ENCODE data around the gene PARP1.
"Not testable (repeated sequence)": the region's sequence is repeated elsewhere in the genome, so short reads cannot be mapped to it uniquely, and the experiment has no call there.

The PARP1 gene

DNA sequence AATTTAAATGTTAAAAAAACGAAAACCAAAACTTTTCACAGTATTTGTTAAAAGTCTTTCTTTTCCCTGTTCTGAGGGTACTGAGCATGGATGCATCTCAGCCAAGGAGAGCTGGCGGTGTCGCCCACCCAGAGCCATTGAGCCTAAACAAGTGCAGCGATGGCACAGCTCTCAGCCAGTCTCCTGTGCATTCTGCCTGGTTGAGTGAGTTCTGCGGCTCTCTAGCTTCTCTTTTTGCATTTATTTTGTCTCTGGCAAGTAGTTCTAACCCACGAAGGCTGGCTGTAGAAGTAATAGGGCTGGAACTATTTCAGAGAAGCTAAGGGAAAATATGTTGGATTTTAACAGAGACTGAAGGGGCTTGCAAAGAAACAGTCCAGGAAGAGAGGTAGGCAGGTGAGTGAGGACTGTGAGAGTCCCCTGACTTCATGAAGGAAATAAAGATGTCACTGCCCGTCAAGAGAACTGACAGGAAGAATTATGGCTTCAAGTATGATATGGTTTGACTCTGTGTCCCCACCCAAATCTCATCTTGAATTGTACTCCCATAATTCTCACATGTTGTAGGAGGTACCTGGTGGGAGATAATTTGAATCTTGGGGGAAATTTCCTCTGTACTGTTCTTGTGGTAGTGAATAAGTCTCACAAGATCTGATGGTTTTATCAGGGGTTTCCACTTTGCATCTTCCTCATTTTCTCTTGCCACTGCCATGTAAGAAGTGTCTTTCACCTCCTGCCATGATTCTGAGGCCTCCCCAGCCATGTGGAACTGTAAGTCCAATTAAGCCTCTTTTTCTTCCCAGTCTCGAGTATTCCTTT lies 63.2 kb downstream of the PARP1 start:
- no peaks in the 10 kb centered on the region for H3K4me1 Mint-ChIP-seq
- no peak for ATAC-seq (replicated peaks; ENCODE audit: extremely low read depth, poor library complexity, severe bottlenecking)
- H3K4me3 Mint-ChIP-seq = no peak overlapping the region
- H3K9me3 Mint-ChIP-seq = no peaks in the 10 kb centered on the region
- no peak overlapping the region for H3K27ac Mint-ChIP-seq (ENCODE audit: low read depth)
- no peak for DNase-seq (ENCODE audit: low spot score in 2 of 2)
- no peaks in the 10 kb centered on the region for H3K36me3 Mint-ChIP-seq (ENCODE audit: insufficient read depth)
- H3K27me3 Mint-ChIP-seq = peaks cover 18% of the 10 kb centered on the region

DNA sequence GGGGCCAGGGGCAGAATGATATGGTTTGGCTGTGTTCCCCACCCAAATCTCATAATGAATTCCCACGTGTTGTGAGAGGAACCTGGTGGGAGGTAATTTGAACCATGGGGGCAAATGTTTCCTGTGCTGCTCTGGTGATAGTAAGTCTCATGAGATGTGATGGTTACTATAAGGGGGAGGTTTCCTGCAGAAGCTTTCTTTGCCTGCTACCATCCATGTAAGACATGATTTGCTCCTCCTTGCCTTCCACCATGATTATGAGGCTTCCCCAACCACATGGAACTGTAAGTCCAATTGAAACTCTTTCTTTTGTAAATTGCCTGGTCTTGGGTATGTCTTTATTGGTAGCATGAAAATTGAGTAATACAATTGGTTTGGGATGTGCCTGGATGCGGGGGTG lies 65.2 kb downstream of the PARP1 start:
- no peak overlapping the region for H3K4me3 Mint-ChIP-seq
- H3K36me3 Mint-ChIP-seq (ENCODE audit: insufficient read depth) = no peaks in the 10 kb centered on the region
- no peaks in the 10 kb centered on the region for H3K9me3 Mint-ChIP-seq
- ATAC-seq (replicated peaks; ENCODE audit: extremely low read depth, poor library complexity, severe bottlenecking) = no peak
- H3K27ac Mint-ChIP-seq (ENCODE audit: low read depth) = no peak overlapping the region
- peaks cover 18% of the 10 kb centered on the region for H3K27me3 Mint-ChIP-seq
- no peaks in the 10 kb centered on the region for H3K4me1 Mint-ChIP-seq
- DNase-seq (ENCODE audit: low spot score in 2 of 2) = no peak

DNA sequence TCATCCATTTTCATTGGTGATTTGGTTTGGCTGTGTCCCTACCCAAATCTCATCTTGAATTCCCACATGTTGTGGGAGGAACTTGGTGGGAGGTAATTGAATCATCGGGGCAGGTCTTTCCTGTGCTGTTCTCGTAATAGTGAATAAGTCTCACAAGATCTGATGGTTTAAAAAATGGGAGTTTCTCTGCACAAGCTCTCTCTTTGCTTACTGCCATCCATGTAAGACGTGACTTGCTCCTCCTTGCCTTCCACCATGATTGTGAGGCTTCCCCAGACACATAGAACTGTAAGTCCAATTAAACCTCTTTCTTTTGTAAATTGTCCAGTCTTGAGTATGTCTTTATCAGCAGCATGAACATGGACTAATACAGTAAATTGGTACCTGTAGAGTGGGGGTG lies 67.8 kb downstream of the PARP1 start:
- not testable (repeated sequence) for DNase-seq (ENCODE audit: low spot score in 2 of 2); H3K4me3 Mint-ChIP-seq; H3K4me1 Mint-ChIP-seq; H3K27ac Mint-ChIP-seq (ENCODE audit: low read depth); H3K36me3 Mint-ChIP-seq (ENCODE audit: insufficient read depth); ATAC-seq (replicated peaks; ENCODE audit: extremely low read depth, poor library complexity, severe bottlenecking); H3K9me3 Mint-ChIP-seq
- peaks cover 18% of the 10 kb centered on the region for H3K27me3 Mint-ChIP-seq

DNA sequence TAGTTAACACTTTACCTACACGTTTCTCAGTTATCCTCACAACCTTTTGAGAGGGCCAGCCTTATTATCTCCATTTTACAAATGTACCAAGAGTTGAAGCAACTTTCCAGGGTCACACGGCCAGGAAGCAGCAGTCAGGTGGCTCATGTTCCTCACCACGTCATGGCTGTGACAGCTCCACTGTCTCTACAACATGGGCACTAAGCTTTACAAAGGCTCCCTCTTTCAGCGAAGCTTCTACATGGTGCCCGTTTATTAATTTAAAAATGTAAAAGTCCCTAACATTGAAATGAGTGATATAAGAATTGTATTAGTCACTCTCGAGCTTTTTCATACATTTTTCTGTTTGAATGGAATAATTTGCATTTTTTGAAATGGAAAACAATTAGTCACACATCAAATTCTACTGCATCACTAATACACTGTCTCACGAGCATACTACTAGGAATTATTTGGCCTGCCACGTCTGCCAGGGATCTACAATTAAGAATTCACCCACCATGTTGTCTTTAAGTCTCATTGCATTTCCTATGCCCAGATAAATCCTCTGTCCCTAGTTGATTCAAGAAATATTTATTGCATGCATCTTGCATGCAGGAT lies 70.5 kb downstream of the PARP1 start:
- Mint-ChIP-seq H3K9me3 (no peaks in the 10 kb centered on the region), H3K27ac (ENCODE audit: low read depth) (no peak overlapping the region), H3K27me3 (peaks cover 18% of the 10 kb centered on the region), H3K4me3 (no peak overlapping the region), H3K36me3 (ENCODE audit: insufficient read depth) (peaks cover 1% of the 10 kb centered on the region), H3K4me1 (peaks cover 6% of the 10 kb centered on the region)
- ATAC-seq (replicated peaks; ENCODE audit: extremely low read depth, poor library complexity, severe bottlenecking) = no peak
- no peak for DNase-seq (ENCODE audit: low spot score in 2 of 2)

DNA sequence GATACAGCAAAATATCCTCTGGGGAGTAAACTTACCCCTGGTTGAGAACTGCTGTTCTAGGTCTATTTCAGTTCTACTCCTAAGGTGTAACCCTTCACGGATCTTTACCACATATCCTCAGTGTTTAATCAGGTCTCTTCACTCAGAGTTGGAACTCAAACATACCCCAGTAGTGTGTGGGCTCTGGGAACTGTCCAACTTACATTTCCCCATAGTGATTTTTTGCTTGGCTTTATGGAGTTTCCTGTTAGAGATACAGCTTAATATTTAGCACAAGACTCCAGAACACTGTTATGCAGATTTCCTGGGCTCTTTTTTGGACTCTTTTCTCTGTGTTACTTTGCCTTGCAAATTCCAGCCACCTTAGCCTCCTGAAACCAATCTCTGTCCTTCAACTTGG lies 72.2 kb downstream of the PARP1 start:
- Mint-ChIP-seq H3K27ac (ENCODE audit: low read depth) (no peak overlapping the region), H3K9me3 (no peaks in the 10 kb centered on the region), H3K36me3 (ENCODE audit: insufficient read depth) (peaks cover 3% of the 10 kb centered on the region), H3K27me3 (peaks cover 9% of the 10 kb centered on the region), H3K4me3 (no peak overlapping the region), H3K4me1 (peaks cover 6% of the 10 kb centered on the region)
- DNase-seq (ENCODE audit: low spot score in 2 of 2) (no peak), ATAC-seq (replicated peaks; ENCODE audit: extremely low read depth, poor library complexity, severe bottlenecking) (no peak)

DNA sequence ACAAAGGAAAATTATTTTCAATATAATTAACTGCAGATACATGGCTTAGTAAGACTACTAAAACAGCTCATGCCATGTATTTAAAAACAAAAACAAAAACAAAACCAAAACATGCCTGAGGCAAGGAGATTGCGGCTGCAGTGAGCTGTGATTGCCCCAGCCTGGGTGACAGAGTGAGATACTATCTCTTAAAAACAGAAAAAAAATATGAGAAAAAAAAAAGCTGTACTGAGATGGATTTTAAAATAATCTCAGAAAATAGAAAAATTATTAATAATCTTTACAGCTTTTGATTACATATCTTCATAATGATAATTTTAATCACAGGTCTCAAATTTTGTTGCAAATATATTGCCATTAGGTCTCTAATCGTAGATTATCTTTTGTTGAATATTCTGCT lies 74.9 kb downstream of the PARP1 start:
- peaks cover 3% of the 10 kb centered on the region for H3K36me3 Mint-ChIP-seq (ENCODE audit: insufficient read depth)
- H3K27ac Mint-ChIP-seq (ENCODE audit: low read depth) = peak overlapping the region; percentile 29
- no peaks in the 10 kb centered on the region for H3K9me3 Mint-ChIP-seq
- no peaks in the 10 kb centered on the region for H3K27me3 Mint-ChIP-seq
- DNase-seq (ENCODE audit: low spot score in 2 of 2) (no peak), ATAC-seq (replicated peaks; ENCODE audit: extremely low read depth, poor library complexity, severe bottlenecking) (peak; percentile 52)
- peak overlapping the region; percentile 49 for H3K4me3 Mint-ChIP-seq
- peaks cover 6% of the 10 kb centered on the region for H3K4me1 Mint-ChIP-seq

DNA sequence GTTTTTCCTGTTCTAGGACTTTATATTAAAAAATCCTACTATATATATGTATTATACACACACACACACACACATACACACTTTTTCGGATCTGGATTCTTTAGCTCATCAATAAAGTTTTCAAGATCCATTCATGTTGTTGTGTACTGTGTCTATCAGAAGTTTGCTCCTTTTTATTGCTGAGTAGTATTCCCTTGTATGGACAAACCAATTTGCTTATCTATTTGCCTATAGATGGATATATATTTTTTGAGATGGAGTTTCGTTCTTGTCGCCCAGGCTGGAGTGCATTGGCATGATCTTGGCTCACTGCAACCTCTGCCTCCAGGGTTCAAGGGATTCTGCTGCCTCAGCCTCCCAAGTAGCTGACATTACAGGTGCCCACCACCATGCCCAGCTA lies 78.7 kb downstream of the PARP1 start:
- ATAC-seq (replicated peaks; ENCODE audit: extremely low read depth, poor library complexity, severe bottlenecking) = no peak
- DNase-seq (ENCODE audit: low spot score in 2 of 2) = no peak
- H3K4me1 Mint-ChIP-seq = peaks cover 6% of the 10 kb centered on the region
- H3K27me3 Mint-ChIP-seq = peaks cover 14% of the 10 kb centered on the region
- no peak overlapping the region for H3K4me3 Mint-ChIP-seq
- H3K27ac Mint-ChIP-seq (ENCODE audit: low read depth) = no peak overlapping the region
- H3K9me3 Mint-ChIP-seq = no peaks in the 10 kb centered on the region
- peaks cover 2% of the 10 kb centered on the region for H3K36me3 Mint-ChIP-seq (ENCODE audit: insufficient read depth)

DNA sequence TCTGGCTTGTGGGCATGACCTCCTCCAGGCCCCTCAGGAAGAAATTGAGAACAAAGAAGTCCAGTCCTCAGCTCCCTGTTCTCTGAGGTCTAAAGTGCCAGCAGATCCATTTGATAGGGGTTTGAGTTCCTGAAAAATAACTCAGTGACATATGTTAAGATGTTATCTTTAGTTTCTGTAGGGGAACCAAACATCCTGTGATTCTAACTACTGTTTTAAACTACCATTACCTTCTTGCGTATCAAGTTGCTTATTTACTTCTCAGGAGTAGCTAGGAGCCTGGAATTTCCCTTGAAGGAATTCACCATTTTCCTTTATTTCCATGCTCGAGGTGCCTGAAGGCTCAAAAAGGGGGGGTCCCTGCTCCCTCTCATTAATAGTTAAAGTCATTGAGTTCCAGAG lies 80.1 kb downstream of the PARP1 start:
- no peaks in the 10 kb centered on the region for H3K9me3 Mint-ChIP-seq
- no peak overlapping the region for H3K4me3 Mint-ChIP-seq
- peaks cover 2% of the 10 kb centered on the region for H3K36me3 Mint-ChIP-seq (ENCODE audit: insufficient read depth)
- no peak overlapping the region for H3K27ac Mint-ChIP-seq (ENCODE audit: low read depth)
- peaks cover 18% of the 10 kb centered on the region for H3K27me3 Mint-ChIP-seq
- no peak for DNase-seq (ENCODE audit: low spot score in 2 of 2)
- no peaks in the 10 kb centered on the region for H3K4me1 Mint-ChIP-seq
- ATAC-seq (replicated peaks; ENCODE audit: extremely low read depth, poor library complexity, severe bottlenecking) = no peak

DNA sequence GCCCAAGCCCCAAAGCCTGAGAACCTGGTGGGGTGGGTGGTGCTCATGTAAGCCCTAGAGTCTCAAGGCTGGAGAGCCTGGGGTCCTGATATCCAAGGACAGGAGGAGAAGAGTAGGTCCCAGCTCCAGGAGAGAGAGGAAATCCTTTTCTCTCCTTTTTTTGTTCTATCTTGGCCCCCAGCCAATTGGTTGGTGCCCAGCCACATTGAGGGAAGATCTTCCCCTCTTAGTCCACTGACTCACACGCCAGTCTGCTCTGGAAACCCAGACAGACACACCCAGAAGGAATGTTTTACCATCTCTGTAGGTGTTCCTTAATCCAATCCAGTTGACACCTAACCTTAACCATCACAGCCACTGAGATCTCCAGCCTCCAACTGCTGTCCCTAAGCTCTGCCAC lies 82.7 kb downstream of the PARP1 start:
- Mint-ChIP-seq H3K9me3 (no peaks in the 10 kb centered on the region), H3K4me3 (no peak overlapping the region), H3K27me3 (peaks cover 35% of the 10 kb centered on the region), H3K27ac (ENCODE audit: low read depth) (no peak overlapping the region), H3K36me3 (ENCODE audit: insufficient read depth) (no peaks in the 10 kb centered on the region), H3K4me1 (no peaks in the 10 kb centered on the region)
- ATAC-seq (replicated peaks; ENCODE audit: extremely low read depth, poor library complexity, severe bottlenecking) = no peak
- no peak for DNase-seq (ENCODE audit: low spot score in 2 of 2)

DNA sequence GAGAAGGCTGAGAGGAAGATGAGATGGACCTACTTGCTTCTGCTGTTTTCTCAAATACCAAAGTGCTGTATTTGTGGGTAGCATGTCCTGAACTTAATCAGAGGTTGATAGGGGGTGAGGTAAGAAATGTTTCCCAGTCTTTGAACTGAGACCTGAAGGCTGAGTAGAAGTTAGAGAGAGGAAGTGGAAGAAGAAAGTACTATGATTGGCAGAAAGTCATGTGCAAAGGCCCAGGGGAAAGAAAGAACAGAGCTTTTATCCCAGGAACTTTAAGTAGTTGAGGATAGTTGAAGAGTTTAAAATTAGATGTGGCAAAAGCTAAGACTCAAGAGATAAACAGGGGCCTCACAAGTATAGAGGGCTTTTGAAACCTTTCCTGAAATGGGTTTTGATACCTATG lies 83.4 kb downstream of the PARP1 start:
- DNase-seq (ENCODE audit: low spot score in 2 of 2) (no peak), ATAC-seq (replicated peaks; ENCODE audit: extremely low read depth, poor library complexity, severe bottlenecking) (no peak)
- Mint-ChIP-seq H3K4me3 (no peak overlapping the region), H3K4me1 (no peaks in the 10 kb centered on the region), H3K9me3 (no peaks in the 10 kb centered on the region), H3K27ac (ENCODE audit: low read depth) (no peak overlapping the region), H3K27me3 (peaks cover 42% of the 10 kb centered on the region), H3K36me3 (ENCODE audit: insufficient read depth) (no peaks in the 10 kb centered on the region)

DNA sequence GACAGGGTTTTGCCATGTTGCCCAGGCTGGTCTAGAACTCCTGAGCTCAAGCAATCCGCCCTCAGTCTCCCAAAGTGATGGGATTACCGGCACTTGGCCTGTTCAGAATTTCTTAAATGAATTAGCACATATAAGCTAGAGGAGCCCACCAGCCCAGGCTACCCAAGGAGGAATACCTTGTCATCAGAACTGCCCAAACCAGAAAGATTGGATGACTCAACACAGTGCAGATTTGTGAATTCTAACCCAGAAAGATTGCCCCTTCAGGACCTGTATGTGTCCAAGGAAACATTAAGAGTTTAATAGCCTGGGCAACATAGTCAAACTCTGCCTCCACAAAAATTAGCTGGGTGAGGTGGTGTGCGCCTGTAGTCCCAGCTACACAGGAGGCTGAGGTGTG lies 84.9 kb downstream of the PARP1 start:
- H3K27ac Mint-ChIP-seq (ENCODE audit: low read depth) = no peak overlapping the region

DNA sequence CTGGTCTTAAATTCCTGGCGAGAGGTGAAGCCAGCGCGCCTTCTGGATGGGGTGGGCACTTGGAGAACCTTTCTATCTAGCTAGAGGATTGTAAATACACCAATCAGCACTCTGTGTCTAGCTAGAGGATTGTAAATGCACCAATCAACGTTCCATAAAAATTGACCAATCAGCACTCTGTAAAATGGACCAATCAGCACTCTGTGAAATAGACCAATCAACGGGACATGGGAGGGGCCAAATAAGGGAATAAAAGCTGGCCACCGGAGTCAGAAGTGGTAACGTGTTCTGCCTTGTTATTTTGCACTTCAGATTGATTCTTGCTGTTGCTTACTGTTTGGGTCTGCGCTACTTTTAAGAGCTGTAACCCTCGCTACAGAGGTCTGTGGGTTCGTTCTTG lies 87.0 kb downstream of the PARP1 start:
- H3K9me3 Mint-ChIP-seq = no peaks in the 10 kb centered on the region
- H3K27me3 Mint-ChIP-seq = peaks cover 64% of the 10 kb centered on the region
- H3K27ac Mint-ChIP-seq (ENCODE audit: low read depth) = no peak overlapping the region
- H3K36me3 Mint-ChIP-seq (ENCODE audit: insufficient read depth) = no peaks in the 10 kb centered on the region
- ATAC-seq (replicated peaks; ENCODE audit: extremely low read depth, poor library complexity, severe bottlenecking) = no peak
- no peak overlapping the region for H3K4me3 Mint-ChIP-seq
- DNase-seq (ENCODE audit: low spot score in 2 of 2) = no peak
- H3K4me1 Mint-ChIP-seq = no peaks in the 10 kb centered on the region

More for the DNA sequence above, 84.9 kb downstream of the PARP1 start:
- Mint-ChIP-seq H3K36me3 (ENCODE audit: insufficient read depth) (no peaks in the 10 kb centered on the region), H3K27me3 (peaks cover 56% of the 10 kb centered on the region), H3K4me3 (no peak overlapping the region), H3K9me3 (no peaks in the 10 kb centered on the region), H3K4me1 (no peaks in the 10 kb centered on the region)
- DNase-seq (ENCODE audit: low spot score in 2 of 2) (no peak), ATAC-seq (replicated peaks; ENCODE audit: extremely low read depth, poor library complexity, severe bottlenecking) (no peak)

DNA sequence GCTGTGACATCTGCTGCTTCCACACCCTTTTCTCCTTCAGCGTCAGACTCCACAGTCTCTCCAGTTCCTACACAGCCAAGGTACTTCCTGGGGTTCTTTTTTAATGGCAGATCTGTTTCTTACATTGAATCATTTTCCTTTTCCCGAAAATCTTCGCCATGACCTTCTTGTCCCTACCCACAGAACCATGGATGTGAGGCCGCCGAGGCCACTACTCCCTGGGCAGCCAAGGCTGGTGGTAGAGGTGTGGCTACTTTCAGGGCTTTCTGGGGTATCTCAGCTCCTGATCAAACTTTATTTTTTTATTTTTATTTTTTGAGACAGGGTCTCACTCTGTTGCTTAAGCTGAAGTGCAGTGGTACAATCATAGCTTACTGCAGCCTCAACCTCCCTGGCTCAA lies 89.4 kb downstream of the PARP1 start:
- Mint-ChIP-seq H3K4me3 (no peak overlapping the region), H3K9me3 (no peaks in the 10 kb centered on the region), H3K36me3 (ENCODE audit: insufficient read depth) (no peaks in the 10 kb centered on the region), H3K27me3 (peaks cover 52% of the 10 kb centered on the region), H3K4me1 (no peaks in the 10 kb centered on the region), H3K27ac (ENCODE audit: low read depth) (no peak overlapping the region)
- ATAC-seq (replicated peaks; ENCODE audit: extremely low read depth, poor library complexity, severe bottlenecking) (no peak), DNase-seq (ENCODE audit: low spot score in 2 of 2) (no peak)

All from central memory CD8-positive, alpha-beta T cell (primary cell).